ENCODE results near the gene PLEKHG3.
A peak's percentile ranks its signal among the peaks of the same experiment; 100 is the strongest.
"Not testable (repeated sequence)": the region's sequence is repeated elsewhere in the genome, so short reads cannot be mapped to it uniquely, and the experiment has no call there.

PLEKHG3 gene

DNA sequence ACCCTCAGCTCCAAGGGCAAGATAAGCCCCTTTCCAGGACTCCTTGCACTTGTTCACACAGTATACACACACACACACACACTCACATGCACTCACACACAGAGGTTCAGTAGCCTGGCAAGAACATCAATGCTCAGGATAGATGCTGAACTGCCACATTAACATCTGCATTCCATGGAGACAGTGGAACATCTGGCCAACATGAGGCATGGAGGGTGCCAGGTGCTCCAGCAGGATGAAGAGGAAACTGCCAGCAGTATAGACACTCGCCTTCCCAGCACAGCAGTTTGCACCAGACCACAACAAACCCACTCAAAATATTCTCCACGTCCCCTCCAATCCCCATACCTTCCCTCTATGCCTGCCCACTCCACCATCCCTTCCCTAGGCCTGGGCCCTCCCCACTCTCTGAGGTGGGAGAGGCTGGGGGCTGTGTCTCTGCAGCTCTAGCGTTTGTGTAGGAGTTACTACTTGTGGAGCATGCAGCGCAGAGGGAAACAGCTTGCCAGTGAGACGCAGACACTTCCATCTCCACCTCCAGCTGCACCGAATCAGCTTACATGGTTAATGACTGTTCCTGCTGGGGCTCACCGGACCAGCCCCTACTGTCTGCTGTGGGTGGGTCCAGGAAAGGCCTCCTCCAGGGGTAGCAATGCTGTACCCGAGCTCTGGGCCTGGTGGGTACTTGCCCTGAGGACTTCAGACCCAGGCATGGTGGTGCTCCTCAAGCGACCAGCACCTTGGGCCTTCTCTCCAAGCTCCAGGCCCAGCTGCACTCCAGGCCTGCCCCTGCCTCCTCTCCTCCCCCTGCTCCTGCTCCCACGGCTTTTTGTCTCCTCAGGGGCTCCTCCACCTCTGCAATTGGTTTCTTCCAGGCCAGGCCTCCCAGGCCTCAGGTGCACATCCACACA lies 18.6 kb upstream of the PLEKHG3 start:
- no peak for DNase-seq (ENCODE audit: insufficient read length, low spot score)
- TF ChIP-seq POU2F2 (IDR thresholded peaks at IDR 0.05; ENCODE audit: low read depth, low read length) (no peak), PAX5 (IDR thresholded peaks at IDR 0.05; ENCODE audit: insufficient read depth, low read length, severe bottlenecking) (no peak), POLR2A (IDR thresholded peaks at IDR 0.05; ENCODE audit: low read depth, low read length) (no peak), SPI1 (IDR thresholded peaks at IDR 0.05; ENCODE audit: low read depth, low read length) (no peak), TAF1 (IDR thresholded peaks at IDR 0.05; ENCODE audit: low read depth, low read length) (no peak), POLR2AphosphoS5 (IDR thresholded peaks at IDR 0.05; ENCODE audit: low read depth, low read length) (no peak)
- no peak for FAIRE-seq

DNA sequence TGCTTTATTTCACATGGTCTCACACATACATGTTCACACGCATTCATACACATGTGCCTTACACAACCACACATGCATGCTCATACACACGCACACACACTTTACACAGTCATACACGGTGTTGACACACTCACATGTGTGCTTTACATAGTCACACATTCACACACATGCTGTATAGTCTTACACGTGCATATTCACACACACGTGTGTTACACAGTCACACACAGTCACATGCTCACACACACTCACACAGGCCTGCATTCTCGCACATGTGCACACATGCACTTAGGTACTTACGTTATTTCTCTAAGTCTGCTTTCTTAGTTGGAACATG lies 18.0 kb upstream of the PLEKHG3 start:
- DNase-seq (ENCODE audit: insufficient read length, low spot score) (no peak), FAIRE-seq (peak; percentile 71)
- no peak for TF ChIP-seq POLR2AphosphoS5 (IDR thresholded peaks at IDR 0.05; ENCODE audit: low read depth, low read length)
- TF ChIP-seq SPI1 (IDR thresholded peaks at IDR 0.05; ENCODE audit: low read depth, low read length), result no peak
- no peak for TF ChIP-seq PAX5 (IDR thresholded peaks at IDR 0.05; ENCODE audit: insufficient read depth, low read length, severe bottlenecking)
- TF ChIP-seq POLR2A (IDR thresholded peaks at IDR 0.05; ENCODE audit: low read depth, low read length), result no peak
- no peak for TF ChIP-seq TAF1 (IDR thresholded peaks at IDR 0.05; ENCODE audit: low read depth, low read length)

DNA sequence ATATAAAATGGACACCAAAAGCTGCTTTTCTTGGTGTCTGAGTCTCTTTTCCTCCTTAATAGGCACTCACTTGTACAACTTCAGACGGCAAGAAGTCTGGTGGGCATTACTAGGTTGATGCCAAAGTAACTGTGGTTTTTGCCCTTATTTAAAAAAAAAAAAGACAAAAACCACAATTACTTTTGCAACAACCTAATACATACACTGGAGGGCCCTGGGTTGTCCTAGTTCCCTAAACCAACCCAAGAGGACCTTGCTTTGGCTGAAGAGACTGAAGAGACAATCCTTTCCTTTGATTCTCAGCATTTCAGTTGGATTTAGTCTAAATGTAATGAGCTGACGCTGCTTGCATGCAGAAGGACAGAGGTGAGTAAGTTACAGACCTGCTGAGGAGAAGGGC lies 16.2 kb upstream of the PLEKHG3 start:
- TF ChIP-seq POLR2A (IDR thresholded peaks at IDR 0.05; ENCODE audit: low read depth, low read length) (no peak), POLR2AphosphoS5 (IDR thresholded peaks at IDR 0.05; ENCODE audit: low read depth, low read length) (no peak), SPI1 (IDR thresholded peaks at IDR 0.05; ENCODE audit: low read depth, low read length) (no peak), PAX5 (IDR thresholded peaks at IDR 0.05; ENCODE audit: insufficient read depth, low read length, severe bottlenecking) (no peak), POU2F2 (IDR thresholded peaks at IDR 0.05; ENCODE audit: low read depth, low read length) (no peak), TAF1 (IDR thresholded peaks at IDR 0.05; ENCODE audit: low read depth, low read length) (no peak)
- FAIRE-seq, result no peak
- DNase-seq (ENCODE audit: insufficient read length, low spot score), result no peak

DNA sequence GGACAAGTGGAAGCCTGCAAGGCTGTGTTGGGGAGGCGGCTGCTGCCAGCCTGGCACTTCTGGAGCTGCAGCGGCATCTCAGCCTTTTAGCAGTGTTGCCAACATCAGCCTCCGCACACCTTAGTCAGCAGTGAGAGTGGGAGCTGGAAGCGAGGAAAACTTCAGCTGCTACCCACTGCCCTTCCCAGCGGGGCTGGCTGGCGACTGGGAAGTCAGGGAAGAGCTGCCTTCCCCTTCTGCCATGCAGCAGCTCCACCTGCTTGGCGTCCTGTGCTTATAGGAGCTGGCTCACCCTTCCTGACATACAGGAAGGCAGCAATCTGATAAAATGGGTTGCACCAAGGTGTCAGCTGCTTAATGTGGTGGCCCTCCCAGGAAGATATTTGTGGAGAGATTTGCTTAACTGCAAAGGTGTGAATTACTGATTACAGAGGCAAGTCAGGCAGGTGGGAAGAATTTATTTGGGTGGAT lies 15.4 kb upstream of the PLEKHG3 start:
- no peak for FAIRE-seq
- no peak for DNase-seq (ENCODE audit: insufficient read length, low spot score)
- TF ChIP-seq TAF1 (IDR thresholded peaks at IDR 0.05; ENCODE audit: low read depth, low read length) (no peak), SPI1 (IDR thresholded peaks at IDR 0.05; ENCODE audit: low read depth, low read length) (no peak), POU2F2 (IDR thresholded peaks at IDR 0.05; ENCODE audit: low read depth, low read length) (no peak), PAX5 (IDR thresholded peaks at IDR 0.05; ENCODE audit: insufficient read depth, low read length, severe bottlenecking) (no peak), POLR2AphosphoS5 (IDR thresholded peaks at IDR 0.05; ENCODE audit: low read depth, low read length) (no peak), POLR2A (IDR thresholded peaks at IDR 0.05; ENCODE audit: low read depth, low read length) (no peak)

DNA sequence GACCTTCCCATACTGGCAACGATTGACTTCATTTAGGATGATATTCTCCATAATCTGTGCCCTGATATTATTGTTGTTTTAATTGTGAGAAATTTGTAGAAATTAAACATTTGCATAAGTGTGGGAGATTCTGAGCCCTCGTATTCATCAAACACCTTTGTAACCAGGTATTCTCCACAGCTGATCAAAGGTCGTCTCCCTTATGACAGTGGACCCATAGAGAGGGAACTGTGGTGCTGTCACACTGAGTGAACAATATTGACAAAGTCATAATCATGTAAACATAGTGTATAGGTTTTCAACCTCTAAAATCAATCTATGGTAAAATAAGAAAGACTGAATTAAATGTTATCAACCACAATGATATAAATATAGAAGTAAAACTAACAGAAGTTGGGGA lies 14.9 kb upstream of the PLEKHG3 start:
- TF ChIP-seq TAF1 (IDR thresholded peaks at IDR 0.05; ENCODE audit: low read depth, low read length), result no peak
- no peak for TF ChIP-seq POU2F2 (IDR thresholded peaks at IDR 0.05; ENCODE audit: low read depth, low read length)
- no peak for TF ChIP-seq SPI1 (IDR thresholded peaks at IDR 0.05; ENCODE audit: low read depth, low read length)
- no peak for TF ChIP-seq POLR2AphosphoS5 (IDR thresholded peaks at IDR 0.05; ENCODE audit: low read depth, low read length)
- TF ChIP-seq PAX5 (IDR thresholded peaks at IDR 0.05; ENCODE audit: insufficient read depth, low read length, severe bottlenecking), result no peak
- no peak for TF ChIP-seq POLR2A (IDR thresholded peaks at IDR 0.05; ENCODE audit: low read depth, low read length)
- FAIRE-seq (no peak), DNase-seq (ENCODE audit: insufficient read length, low spot score) (no peak)

DNA sequence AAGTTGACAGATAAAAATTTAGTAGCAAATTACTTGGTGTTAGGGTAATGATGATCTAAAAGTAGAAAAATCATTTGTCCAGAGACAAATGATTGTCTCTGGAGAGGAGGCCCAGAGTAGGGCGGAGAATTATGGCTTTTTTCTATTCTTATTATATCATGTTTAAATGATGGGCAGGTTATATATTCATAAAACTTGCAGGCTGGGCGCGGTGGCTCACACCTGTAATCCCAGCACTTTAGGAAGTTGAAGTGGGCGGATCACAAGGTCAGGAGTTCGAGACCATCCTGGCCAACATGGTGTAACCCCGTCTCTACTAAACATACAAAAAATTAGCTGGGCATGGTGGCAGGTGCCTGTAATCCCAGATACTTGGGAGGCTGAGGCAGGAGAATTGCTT lies 13.6 kb upstream of the PLEKHG3 start:
- FAIRE-seq; DNase-seq (ENCODE audit: insufficient read length, low spot score): not testable (repeated sequence)

DNA sequence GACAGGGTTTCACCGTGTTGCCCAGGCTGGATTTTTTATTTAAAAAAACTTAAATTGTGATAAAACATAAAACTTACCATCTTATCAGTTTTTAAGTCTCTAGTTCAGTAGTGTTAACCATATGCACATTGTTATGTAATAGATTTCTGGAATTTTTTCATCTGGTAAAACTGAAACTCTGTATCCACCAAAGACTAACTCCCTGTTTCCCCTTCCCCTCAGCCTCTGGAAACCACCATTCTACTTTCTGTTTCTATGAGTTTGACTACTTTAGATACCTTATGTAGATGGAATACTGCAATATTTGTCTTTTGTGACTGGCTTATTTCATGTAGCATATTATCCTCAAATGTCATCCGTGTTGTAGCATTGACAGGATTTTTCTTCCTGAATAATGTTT lies 12.8 kb upstream of the PLEKHG3 start:
- no peak for TF ChIP-seq POLR2A (IDR thresholded peaks at IDR 0.05; ENCODE audit: low read depth, low read length)
- no peak for TF ChIP-seq SPI1 (IDR thresholded peaks at IDR 0.05; ENCODE audit: low read depth, low read length)
- no peak for TF ChIP-seq POU2F2 (IDR thresholded peaks at IDR 0.05; ENCODE audit: low read depth, low read length)
- no peak for TF ChIP-seq POLR2AphosphoS5 (IDR thresholded peaks at IDR 0.05; ENCODE audit: low read depth, low read length)
- no peak for TF ChIP-seq PAX5 (IDR thresholded peaks at IDR 0.05; ENCODE audit: insufficient read depth, low read length, severe bottlenecking)
- no peak for TF ChIP-seq TAF1 (IDR thresholded peaks at IDR 0.05; ENCODE audit: low read depth, low read length)
- FAIRE-seq (no peak), DNase-seq (ENCODE audit: insufficient read length, low spot score) (no peak)

DNA sequence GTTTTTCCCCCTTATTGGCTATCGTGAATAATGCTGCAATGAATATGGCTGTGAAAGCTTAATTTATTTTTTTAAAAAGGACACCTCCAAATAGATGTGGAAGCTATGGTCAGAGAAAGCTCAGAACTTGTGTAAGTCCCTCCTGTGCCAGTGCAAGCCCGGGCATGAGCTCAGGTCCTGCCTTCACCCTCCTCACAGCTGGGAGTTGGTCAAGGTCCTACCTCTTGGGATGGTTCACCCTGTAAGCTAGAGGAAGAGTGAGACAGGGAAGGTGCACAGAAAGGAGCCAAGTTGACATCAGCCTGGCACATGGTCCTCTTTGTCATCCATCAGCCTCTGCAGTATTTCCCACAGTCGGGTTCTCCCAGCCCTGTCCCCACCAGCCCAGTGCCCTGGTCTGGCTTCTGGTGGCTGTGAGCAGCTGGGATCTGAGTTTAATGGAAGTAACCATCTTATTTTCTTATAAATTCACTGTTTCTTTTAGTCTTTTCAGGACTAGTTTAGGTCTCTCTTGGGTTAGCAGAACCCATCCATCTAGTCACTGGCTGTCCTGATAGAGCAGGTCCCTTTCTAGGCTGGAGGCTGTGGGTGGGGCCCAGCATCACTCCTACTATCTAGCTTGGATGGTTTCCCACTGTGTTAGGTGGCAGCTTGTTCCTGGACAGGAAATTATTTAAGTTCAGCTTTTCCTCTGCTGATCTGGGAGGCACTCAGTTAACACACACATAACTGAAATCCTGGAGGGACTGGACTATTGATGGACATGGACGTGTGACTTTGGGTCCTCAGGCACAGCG lies 11.8 kb upstream of the PLEKHG3 start:
- no peak for FAIRE-seq
- no peak for DNase-seq (ENCODE audit: insufficient read length, low spot score)
- no peak for TF ChIP-seq POLR2A (IDR thresholded peaks at IDR 0.05; ENCODE audit: low read depth, low read length)
- TF ChIP-seq POU2F2 (IDR thresholded peaks at IDR 0.05; ENCODE audit: low read depth, low read length), result no peak
- no peak for TF ChIP-seq SPI1 (IDR thresholded peaks at IDR 0.05; ENCODE audit: low read depth, low read length)
- no peak for TF ChIP-seq TAF1 (IDR thresholded peaks at IDR 0.05; ENCODE audit: low read depth, low read length)
- no peak for TF ChIP-seq POLR2AphosphoS5 (IDR thresholded peaks at IDR 0.05; ENCODE audit: low read depth, low read length)
- TF ChIP-seq PAX5 (IDR thresholded peaks at IDR 0.05; ENCODE audit: insufficient read depth, low read length, severe bottlenecking), result no peak

DNA sequence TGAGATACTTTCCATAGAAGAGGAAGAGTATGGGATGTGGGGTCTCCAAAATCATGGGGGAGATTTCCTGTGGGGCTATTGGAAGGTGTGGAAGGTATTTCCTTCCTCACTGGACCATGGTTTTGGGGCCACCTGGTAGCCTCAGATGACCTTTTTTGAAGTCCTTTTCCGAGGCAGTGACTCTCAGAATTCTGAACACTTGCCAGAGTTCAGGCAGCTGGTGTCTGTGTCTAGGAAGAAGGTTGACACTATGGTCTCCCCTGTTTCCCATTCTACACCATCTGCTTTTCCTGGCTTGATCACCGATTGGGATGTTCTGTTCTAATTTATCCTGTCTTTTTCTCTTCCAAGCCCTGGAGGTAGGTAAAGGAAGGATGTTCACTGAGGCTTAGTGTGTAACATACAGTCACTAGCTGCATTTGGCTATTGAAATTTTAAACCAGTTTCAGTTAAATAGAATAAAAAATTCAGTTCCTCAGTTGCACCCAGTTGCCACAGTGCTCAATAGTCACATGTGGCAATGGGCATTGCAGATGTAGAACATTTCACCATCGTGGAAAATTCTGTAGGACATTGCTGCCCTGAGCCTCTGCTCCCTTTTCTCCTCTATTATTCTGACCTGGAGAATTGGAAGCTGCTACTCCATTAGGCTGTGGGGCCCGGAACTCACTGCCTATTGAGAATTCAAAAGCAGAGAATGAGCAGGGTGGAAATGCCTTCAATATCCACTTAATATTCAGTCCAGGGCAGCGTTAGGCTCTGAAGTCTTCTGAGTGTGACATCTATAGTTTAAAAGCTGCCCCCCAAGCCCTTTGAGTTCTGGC lies 11.0 kb upstream of the PLEKHG3 start:
- TF ChIP-seq SPI1 (IDR thresholded peaks at IDR 0.05; ENCODE audit: low read depth, low read length) (no peak), POLR2A (IDR thresholded peaks at IDR 0.05; ENCODE audit: low read depth, low read length) (no peak), TAF1 (IDR thresholded peaks at IDR 0.05; ENCODE audit: low read depth, low read length) (no peak), POU2F2 (IDR thresholded peaks at IDR 0.05; ENCODE audit: low read depth, low read length) (no peak), PAX5 (IDR thresholded peaks at IDR 0.05; ENCODE audit: insufficient read depth, low read length, severe bottlenecking) (no peak), POLR2AphosphoS5 (IDR thresholded peaks at IDR 0.05; ENCODE audit: low read depth, low read length) (no peak)
- no peak for DNase-seq (ENCODE audit: insufficient read length, low spot score)
- no peak for FAIRE-seq

Measured in GM12891 (cell line).